ENCODE measurements around the gene CD70.
A peak's percentile ranks its signal among the peaks of the same experiment; 100 is the strongest.
"Not testable (repeated sequence)": the region's sequence is repeated elsewhere in the genome, so short reads cannot be mapped to it uniquely, and the experiment has no call there.

Gene CD70

DNA sequence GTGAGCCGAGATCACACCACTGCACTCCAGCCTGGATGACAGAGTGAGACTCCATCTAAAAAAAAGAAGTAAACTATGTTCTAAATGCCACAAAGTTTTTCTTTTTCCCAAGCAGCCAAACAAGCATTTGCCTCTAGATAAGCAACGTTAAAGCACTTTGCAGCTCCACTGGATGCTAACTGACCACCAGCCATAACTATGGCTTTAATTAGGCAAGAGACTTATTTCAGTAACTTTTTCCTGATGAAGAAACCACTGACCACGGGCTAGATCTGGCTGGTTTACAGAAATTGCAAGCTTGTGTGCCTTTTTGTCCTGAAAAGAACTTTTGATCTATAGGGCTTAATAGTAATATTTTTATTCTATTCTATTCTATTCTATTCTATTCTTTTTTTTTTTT, 22.1 kb downstream of the CD70 start:
- no peak for DNase-seq

DNA sequence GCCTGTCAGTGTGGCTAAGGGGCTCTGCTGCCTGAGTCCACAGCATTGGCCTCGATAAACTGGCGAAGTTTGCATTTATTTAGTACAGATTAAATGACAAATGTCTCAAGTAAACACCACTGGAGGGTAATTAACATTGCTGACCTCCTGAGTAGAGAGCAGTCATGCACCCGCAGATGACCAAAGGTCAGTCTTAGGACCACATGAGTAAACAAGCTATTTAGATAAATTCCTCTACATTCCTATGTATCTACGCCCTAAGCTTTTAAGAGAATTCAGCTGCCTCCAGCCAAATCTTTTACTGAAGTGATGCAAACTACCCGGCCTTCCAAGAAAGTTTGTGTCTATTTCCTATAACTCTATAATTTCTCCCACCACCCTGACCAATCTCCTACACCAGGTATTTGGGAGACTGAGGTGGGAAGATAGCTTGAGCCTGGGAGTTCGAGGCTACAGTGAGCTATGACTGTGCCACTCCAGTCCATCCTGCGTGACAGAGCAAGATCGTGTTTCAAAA, 22.9 kb downstream of the CD70 start:
- no peak for DNase-seq

DNA sequence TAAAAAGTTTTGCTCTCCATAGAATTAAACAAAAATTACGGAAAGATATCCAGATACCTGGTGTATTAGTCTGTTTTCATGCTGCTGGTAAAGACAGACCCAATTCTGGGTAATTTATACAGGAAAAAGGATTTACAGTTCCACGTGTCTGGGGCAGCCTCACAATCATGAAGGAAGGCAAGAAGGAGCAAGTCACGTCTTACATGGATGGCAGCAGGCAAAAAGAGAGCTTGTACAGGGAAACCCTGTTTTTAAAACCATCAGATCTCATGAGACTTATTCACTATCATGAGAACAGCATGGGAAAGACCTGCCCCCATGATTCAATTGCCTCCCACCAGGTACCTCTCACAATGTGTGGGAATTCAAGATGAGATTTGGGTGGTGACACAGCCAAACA, 24.2 kb downstream of the CD70 start:
- not testable (repeated sequence) for DNase-seq

DNA sequence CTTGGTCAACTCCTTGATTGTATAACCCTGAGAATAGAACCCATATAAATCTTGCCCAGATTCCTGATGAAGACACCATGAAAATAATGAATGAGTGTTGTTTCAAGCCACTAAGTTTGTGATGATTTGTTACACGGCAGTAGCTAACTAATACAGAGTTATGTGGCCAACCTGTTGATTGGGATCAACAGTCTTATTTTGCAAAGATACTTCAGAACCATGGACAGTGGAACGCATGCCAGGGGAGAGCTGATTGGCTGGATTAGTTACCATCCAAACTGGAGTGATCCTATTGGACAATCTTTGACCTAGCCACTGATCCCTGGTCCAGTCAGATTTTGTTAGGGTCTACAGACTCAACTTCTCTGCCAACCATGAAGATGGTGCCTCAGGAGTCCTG, 26.6 kb downstream of the CD70 start:
- no peak for DNase-seq

DNA sequence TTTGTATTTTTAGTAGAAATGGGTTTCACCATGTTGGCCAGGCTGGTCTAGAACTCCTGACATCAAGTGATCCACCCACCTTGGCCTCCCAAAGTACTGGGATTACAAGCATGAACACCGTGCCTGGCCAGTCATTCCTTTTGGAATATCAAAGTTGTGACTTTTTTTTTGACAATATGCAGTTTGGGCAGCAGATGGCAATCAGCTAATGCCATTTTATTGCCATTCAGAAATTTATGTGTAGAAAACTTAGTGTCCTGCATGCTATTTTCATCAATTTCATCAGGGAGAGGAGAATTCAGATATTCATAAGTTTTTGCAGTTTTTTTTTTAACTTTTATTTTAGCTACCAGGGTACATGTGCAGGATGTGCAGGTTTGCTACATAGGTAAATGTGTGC, 28.5 kb downstream of the CD70 start:
- DNase-seq: not testable (repeated sequence)

DNA sequence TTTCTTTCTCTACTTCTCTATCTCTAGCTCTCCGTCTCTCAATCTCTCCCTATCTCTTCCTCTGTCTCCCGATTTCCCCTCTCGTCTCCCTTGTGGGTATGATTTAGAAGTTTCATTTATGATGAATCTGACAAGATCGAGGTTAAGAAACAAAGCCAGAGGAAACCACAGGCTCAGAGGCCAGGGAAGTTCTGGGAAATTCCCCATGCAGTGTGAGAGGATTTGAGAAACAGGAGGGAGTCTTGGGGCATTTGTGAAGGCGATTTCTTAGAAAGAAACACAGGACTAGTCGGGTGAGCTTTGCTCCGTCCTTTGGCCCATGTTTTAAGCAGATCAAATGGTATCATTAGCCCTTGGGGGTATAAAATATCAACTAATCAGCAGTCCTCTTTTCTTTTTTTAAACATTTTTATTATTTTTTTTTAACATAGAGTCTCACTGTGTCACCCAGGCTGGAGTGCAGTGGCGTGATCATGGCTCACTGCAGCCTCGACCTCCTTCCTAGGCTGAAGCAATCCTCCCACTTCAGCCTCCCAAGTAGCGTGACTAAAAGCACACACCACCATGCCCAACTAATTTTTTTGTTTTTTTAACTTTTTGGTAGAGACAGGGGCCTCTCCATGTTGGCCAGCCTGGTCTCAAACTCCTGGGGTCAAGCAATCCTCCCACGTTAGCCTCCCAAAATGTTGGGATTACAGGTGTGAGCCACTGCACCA, 34.3 kb downstream of the CD70 start:
- DNase-seq: peak; percentile 35

DNA sequence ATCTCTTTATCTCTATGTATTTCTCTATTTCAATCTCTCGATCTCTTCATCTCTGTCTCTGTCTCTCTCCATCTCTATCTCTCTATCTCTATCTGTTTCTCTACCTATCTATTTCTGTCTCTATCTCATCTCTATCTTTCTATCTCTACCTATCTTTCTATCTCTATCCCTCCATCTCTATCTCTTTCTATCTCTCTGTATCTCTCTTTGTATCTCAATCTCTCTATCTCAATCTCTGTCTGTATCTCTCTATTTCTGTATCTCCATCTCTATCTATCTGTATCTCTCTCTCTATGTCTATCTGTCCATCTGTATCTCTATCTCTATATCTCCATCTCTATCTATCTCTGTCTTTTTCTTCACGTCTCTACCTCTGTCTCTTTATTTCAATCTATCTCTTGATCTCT, 34.9 kb downstream of the CD70 start:
- no peak for DNase-seq

DNA sequence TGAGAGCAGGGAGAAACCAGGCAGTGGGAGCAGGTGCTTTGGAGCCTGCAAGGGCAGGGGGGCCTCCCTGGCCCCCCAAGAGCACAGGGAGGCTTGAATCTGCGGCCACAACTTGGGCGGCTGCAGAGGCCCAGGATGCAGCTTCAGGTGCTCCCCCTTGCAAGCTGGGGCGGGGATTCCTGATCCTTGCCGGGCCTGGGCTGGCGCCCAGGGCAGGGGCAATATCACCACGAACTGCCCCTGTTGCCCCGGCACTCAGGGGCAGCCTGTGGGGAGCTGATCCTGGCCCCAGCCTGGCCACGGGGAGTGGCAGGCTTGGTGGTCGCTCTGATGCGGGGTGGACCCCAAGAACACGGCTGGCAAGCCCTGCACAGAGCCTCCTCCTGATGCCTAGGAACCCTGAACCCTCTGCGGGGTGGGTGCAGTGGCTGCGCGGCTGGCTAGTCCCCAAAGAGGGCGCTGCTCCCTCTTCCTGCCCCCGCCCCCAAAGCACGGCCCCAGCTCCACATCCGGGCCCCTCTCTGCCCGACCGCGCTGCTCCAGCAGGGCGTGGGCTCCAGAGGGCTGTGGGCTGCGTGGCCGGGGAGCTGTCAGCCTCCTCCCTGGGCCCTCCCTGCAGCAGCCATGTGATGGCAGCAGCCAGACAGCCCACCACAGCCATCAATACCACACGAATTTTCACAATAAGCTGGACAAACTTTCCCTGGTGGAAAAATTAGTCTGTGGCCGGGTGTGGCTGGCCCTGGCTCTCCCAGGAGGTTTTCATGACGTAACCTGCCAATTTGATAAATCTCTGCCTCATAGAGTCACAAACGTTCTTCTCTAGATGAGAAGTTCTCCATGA, 39.1 kb downstream of the CD70 start:
- DNase-seq: no peak

DNA sequence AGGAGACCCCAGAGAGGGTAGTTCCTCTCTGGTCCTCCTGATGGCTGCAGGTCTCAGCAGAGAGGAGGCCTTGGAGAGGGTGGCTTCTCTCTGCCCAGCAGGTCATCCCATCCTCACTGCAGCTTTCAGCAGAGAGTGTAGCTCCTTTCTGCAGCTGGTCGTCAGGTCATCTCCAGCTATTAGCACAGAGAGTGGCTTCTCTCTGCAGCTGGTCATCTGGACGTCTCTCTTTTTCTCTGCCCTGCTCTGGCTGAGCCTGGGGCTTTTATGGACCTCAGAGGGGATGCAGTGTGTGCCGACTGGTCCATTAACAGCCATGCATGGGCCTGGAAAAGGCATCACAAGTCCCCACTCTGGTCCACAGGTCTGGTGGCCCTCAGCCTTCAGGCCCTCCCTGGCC, 39.9 kb downstream of the CD70 start:
- no peak for DNase-seq

DNA sequence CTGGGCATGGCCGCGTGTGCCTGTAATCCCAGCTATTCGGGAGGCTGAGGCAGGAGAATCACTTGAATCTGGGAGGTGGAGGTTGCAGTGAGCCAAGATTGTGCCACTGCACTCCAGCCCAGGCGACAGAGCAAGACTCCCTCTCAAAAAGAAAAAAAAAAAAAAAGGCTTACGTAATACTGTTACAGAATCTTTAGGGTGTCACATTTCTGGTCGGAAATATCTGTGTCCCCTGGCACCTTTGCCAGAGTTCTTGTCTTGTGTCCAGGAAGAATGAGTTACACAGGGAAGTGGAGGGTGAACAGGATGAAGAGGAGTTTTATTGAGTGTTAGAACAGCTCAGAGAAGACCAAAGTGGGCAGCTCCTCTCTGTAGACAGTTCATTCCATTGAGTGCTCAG, 40.3 kb downstream of the CD70 start:
- DNase-seq: not testable (repeated sequence)

DNA sequence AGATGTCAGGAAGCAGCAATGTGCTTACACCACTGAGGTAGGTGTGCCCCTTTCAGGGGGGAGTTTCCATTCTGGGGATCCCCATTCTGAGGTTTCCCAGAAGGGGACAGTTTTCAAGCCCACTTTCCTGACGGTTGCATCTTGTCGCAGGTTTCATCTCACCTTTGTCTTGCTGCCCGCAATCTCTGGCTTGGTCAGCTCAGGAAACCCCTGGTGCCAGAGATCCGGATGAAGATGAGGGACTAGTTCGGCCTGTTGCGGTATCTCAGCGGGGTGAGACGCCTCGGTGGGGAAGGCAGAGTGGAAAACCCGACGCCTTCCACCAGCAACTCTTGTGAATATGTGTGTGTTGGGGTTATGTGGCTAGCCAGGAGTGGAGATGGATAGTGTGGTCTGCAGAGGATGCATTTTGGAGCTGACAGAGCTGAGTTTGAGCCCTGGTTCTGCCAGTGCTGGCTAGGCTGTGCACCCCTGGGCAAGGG, 47.0 kb downstream of the CD70 start:
- DNase-seq: no peak

DNA sequence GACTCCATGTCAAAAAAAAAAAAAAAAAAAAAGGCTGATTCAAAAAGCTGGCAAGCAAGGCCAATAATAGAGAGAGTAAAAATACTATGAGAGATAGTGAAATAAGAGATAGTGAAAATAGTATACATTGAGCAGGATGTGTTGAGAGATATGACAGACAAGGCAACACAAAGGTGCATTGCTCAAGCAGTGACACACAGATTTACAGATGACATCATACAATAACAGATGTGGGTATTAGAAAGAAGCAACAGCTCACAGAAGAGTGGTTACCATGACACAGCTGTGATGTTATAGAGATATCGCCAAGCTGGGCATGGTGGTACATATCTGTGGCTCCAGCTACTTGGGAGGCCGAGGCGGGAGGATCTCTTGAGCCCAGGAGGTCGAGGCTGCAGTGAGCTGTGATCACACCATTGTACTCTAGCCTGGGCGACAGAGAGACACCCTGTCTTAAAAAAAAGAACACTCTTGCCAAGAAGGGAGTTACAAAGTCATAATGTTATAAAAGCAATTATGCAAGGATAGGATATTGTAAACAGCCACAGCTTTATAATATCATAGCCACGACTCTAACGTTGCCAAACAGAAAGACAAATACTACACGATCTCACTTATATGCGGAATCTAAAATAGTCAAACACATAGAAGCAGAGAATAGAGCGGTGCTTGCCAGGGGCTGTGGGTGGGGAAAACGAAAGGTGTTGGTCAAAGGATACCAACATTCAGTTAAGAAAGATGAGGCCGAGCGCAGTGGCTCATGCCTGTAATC, 49.8 kb downstream of the CD70 start:
- no peak for DNase-seq

DNA sequence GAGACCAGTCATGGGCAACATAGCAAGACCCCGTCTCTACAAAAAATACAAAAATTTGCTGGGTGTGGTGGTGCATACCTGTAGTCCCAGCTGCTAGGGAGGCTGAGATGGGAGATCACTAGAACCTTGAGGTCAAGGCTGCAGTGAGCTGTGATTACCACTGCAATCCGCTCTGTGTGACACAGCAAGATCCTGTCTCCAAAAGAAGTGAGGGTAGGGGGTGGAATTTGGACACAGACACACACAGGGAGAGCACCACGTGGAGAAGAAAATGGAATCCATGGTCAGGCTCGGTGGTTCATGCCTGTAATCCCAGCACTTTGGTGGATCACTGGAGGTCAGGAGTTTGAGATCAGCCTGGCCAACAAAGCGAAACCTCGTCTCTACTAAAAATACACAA, 51.4 kb downstream of the CD70 start:
- DNase-seq: no peak

All from kidney glomerular epithelial cell (primary cell).